ENCODE measurements around the gene ZNF341. TPM values are rescaled to one million over a fixed set of nuclear protein-coding genes. Genes with fewer than 3 reads are reported as not detected.

ZNF341 gene
- total and polyA plus RNA-seq, 3 donors from 2014 or later, result 5.5 to 8.7 (median 7.0) TPM

DNA sequence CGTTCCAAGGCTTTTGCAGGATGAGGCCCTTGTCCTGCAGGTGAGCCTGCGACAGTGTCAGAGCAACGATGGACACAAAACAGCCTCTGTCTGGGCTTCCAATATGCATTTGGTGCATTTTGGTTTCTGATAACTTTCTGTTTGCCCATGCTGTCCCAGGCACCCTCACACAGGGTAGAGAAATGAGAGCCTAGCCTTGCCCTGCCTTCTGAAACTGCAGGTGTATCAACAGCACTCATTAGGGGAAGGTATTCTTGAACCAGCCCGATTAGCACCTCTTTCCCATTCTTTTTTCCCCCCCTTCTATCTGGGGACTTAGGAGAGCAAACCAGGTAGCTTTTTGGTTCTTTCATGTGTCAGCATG lies 109.6 kb downstream of the ZNF341 start:
- H3K27ac ChIP-seq, result no peak overlapping the region
- DNase-seq, result no peak
- H3K4me3 ChIP-seq, result no peak overlapping the region
- no peaks in the 10 kb centered on the region for H3K27me3 ChIP-seq
- no peaks in the 10 kb centered on the region for H3K9me3 ChIP-seq
- no peaks in the 10 kb centered on the region for H3K36me3 ChIP-seq (ENCODE audit: low read depth, missing control alignments)
- TF ChIP-seq POLR2A (IDR thresholded peaks at IDR 0.05), result no peak
- TF ChIP-seq, protein P1, sequence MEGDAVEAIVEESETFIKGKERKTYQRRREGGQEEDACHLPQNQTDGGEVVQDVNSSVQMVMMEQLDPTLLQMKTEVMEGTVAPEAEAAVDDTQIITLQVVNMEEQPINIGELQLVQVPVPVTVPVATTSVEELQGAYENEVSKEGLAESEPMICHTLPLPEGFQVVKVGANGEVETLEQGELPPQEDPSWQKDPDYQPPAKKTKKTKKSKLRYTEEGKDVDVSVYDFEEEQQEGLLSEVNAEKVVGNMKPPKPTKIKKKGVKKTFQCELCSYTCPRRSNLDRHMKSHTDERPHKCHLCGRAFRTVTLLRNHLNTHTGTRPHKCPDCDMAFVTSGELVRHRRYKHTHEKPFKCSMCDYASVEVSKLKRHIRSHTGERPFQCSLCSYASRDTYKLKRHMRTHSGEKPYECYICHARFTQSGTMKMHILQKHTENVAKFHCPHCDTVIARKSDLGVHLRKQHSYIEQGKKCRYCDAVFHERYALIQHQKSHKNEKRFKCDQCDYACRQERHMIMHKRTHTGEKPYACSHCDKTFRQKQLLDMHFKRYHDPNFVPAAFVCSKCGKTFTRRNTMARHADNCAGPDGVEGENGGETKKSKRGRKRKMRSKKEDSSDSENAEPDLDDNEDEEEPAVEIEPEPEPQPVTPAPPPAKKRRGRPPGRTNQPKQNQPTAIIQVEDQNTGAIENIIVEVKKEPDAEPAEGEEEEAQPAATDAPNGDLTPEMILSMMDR (IDR thresholded peaks at IDR 0.05), result no peak
- 58 to 76% methylated on average over 4 of the region's 4 CpGs for WGBS, 2 donors
- intact Hi-C loops (cut with DNase I; ENCODE audit: low total_unique reads), result no loop called here
- H3K4me1 ChIP-seq, result peaks cover 40% of the 10 kb centered on the region

Other genes starting within 250 kb of the ZNF341 start
- 10 to 100 TPM; 33.1 to 39.2 TPM for gene CBFA2T2, start 241.9 kb upstream of the ZNF341 start, total RNA-seq
- gene CBFA2T2, start 241.9 kb upstream of the ZNF341 start, polyA plus RNA-seq (ENCODE audit: insufficient read depth, low read depth, low replicate concordance), result 25.2 TPM
- gene C20orf144, start 69.7 kb upstream of the ZNF341 start, total RNA-seq, result 100 to 1,000 TPM in 1 of 2 donors, 10 to 100 TPM in 1; 40.0 to 119 TPM
- 128 TPM for gene C20orf144, start 69.7 kb upstream of the ZNF341 start, polyA plus RNA-seq (ENCODE audit: insufficient read depth, low read depth, low replicate concordance)
- gene ACTL10, start 65.1 kb upstream of the ZNF341 start, total RNA-seq, result 10 to 100 TPM; 26.6 to 55.0 TPM
- 62.1 TPM for gene ACTL10, start 65.1 kb upstream of the ZNF341 start, polyA plus RNA-seq (ENCODE audit: insufficient read depth, low read depth, low replicate concordance)
- 100 to 1,000 TPM; 106 to 118 TPM for gene NECAB3, start 57.6 kb upstream of the ZNF341 start, total RNA-seq
- 59.7 TPM for gene NECAB3, start 57.6 kb upstream of the ZNF341 start, polyA plus RNA-seq (ENCODE audit: insufficient read depth, low read depth, low replicate concordance)
- 10 to 100 TPM; 19.9 to 22.8 TPM for gene E2F1, start 45.6 kb upstream of the ZNF341 start, total RNA-seq
- gene E2F1, start 45.6 kb upstream of the ZNF341 start, polyA plus RNA-seq (ENCODE audit: insufficient read depth, low read depth, low replicate concordance), result 16.9 TPM
- gene PXMP4, start 11.7 kb upstream of the ZNF341 start, total RNA-seq, result 1 to 10 TPM; 4.6 to 5.1 TPM
- 6.8 TPM for gene PXMP4, start 11.7 kb upstream of the ZNF341 start, polyA plus RNA-seq (ENCODE audit: insufficient read depth, low read depth, low replicate concordance)
- 100 to 1,000 TPM in 1 of 2 donors, 10 to 100 TPM in 1; 98.3 to 102 TPM for gene CHMP4B, start 79.4 kb downstream of the ZNF341 start, total RNA-seq
- gene CHMP4B, start 79.4 kb downstream of the ZNF341 start, polyA plus RNA-seq (ENCODE audit: insufficient read depth, low read depth, low replicate concordance), result 114 TPM